K562 (cell line): ENCODE results near the gene FANCC. TPM values are rescaled to one million over a fixed set of nuclear protein-coding genes. Genes with fewer than 3 reads are reported as not detected.

Experiments
- ATAC-seq: fragments of 200-7000 bp; cut with Tn5 transposase; 3 replicates; pipeline ENCODE4 v1.9.1; 2020; ENCODE audit warnings: moderate library complexity
- BruUV-seq: library from RNA; stranded (reverse); fragments of 400-500 nt; replicated peaks from 2 replicates; lab custom pipeline; 2021; lab: Mats Ljungman, UMichigan
- CTCF ChIA-PET: fragments of 300-600 bp; formaldehyde crosslinking; extraction: SDS; loops from one replicate; lab custom pipeline; 2021; ENCODE audit warnings: low intra/inter-chr PET ratio; lab: Yijun Ruan, JAX
- POLR2A ChIA-PET: fragments of 300-600, 350-650 bp; sonication (Branson Sonifier 250); formaldehyde crosslinking; extraction: SDS; loops from one replicate; lab custom pipeline; 2021; ENCODE audit warnings: antibody characterized with exemption, inconsistent platforms; lab: Yijun Ruan, JAX
- DNase-seq, 4 experiments: peaks; one replicate each; pipeline versions ENCODE4 v3.0.0 to v3.0.0-alpha.2; 2011 to 2018; ENCODE audit warnings: low spot score in 3 of 4, mixed read lengths in 3 of 4; ENCODE audit errors: extremely low read depth in 1 of 4
- FAIRE-seq: peaks from 2 replicates; lab custom pipeline; 2011; peaks lifted over from hg19 to GRCh38; lab: Jason Lieb, UNC
- H2AFZ ChIP-seq: 2 replicates; pipeline ENCODE4 v1.6.0; 2011; ENCODE audit warnings: low read depth, low read length, control low read depth, inconsistent platforms
- H3K27ac ChIP-seq: fragments of 200-600 bp; 3 replicates; pipeline ENCODE4 v1.8.0; 2011; ENCODE audit warnings: low read depth, mild to moderate bottlenecking, control low read depth, inconsistent platforms, low read length, moderate library complexity, mixed read lengths; ENCODE audit errors: extremely low read depth
- H3K27me3 ChIP-seq, 2 experiments: fragments of 300-600 bp in 1 of 2; 2 replicates in 1 of 2; 3 replicates in 1 of 2; pipeline versions ENCODE4 v1.6.0 to v1.8.0; 2011; ENCODE audit warnings: inconsistent platforms in 2 of 2, low read length in 2 of 2, mild to moderate bottlenecking in 1 of 2, mixed read lengths in 1 of 2, moderate library complexity in 1 of 2; ENCODE audit not compliant: control insufficient read depth in 2 of 2, insufficient read depth in 2 of 2
- H3K36me3 ChIP-seq: fragments of 300-600 bp; 3 replicates; pipeline ENCODE4 v1.8.0; 2011; ENCODE audit warnings: mild to moderate bottlenecking, low read length, inconsistent platforms; ENCODE audit not compliant: control insufficient read depth, insufficient read depth
- H3K4me1 ChIP-seq, 2 experiments: fragments of 200-600 bp in 1 of 2; replicated peaks in 1 of 2; 2 replicates in 1 of 2; 3 replicates in 1 of 2; pipeline versions ENCODE4 v1.5.1 to v1.8.0; 2011; ENCODE audit warnings: inconsistent platforms in 2 of 2, low read length in 2 of 2, mild to moderate bottlenecking in 1 of 2, mixed read lengths in 1 of 2, moderate library complexity in 1 of 2; ENCODE audit not compliant: control insufficient read depth in 2 of 2, insufficient read depth in 2 of 2
- H3K4me2 ChIP-seq: 2 replicates; pipeline ENCODE4 v1.6.1; 2011; ENCODE audit warnings: low read length, control low read depth, inconsistent platforms, mixed read lengths; ENCODE audit not compliant: insufficient read depth
- H3K4me3 ChIP-seq: fragments of 200-600 bp; sonication (generic), shearing (Covaris generic); 2 replicates; pipeline ENCODE4 v1.5.1; 2016; ENCODE audit warnings: control low read depth, inconsistent platforms
- H3K79me2 ChIP-seq: fragments of 200-600 bp; 3 replicates; pipeline ENCODE4 v1.8.0; 2011; ENCODE audit warnings: low read length, inconsistent platforms; ENCODE audit not compliant: control insufficient read depth, insufficient read depth
- H3K9ac ChIP-seq, 2 experiments: 2 replicates each; pipeline versions ENCODE4 v1.6.0 to v1.6.1; 2011; ENCODE audit warnings: low read depth in 2 of 2, low read length in 2 of 2, control low read depth in 1 of 2, inconsistent platforms in 1 of 2, mild to moderate bottlenecking in 1 of 2, mixed read lengths in 1 of 2; ENCODE audit not compliant: insufficient read depth in 1 of 2
- H3K9me1 ChIP-seq: one replicate; pipeline ENCODE4 v1.6.0; 2011; ENCODE audit warnings: inconsistent platforms, mild to moderate bottlenecking, low read length, moderate library complexity; ENCODE audit not compliant: control insufficient read depth, insufficient read depth
- H3K9me3 ChIP-seq: replicated peaks from 2 replicates; pipeline ENCODE4 v1.5.1; 2011; ENCODE audit warnings: low read depth, low read length, inconsistent platforms; ENCODE audit not compliant: control insufficient read depth, insufficient read depth
- H4K20me1 ChIP-seq: replicated peaks from 2 replicates; pipeline ENCODE4 v1.6.1; 2011; ENCODE audit warnings: low read length, inconsistent platforms, mixed read lengths; ENCODE audit not compliant: control insufficient read depth, insufficient read depth
- ADNP ChIP-seq: fragments of 200-800 bp; sonication (Bioruptor generic); IDR thresholded peaks from 2 replicates; pipeline ENCODE4 v1.6.1; 2016; ENCODE audit warnings: missing genetic modification characterization, missing compliant biosample characterization
- LARP7 ChIP-seq: fragments of 450-650 bp; IDR thresholded peaks from 2 replicates; pipeline ENCODE4 v1.6.1; 2016
- POLR2A ChIP-seq: fragments of 450-650 bp; conservative IDR thresholded peaks from 2 replicates; pipeline ENCODE4 v1.6.1; 2016
- PRMT5 ChIP-seq: sonication (generic); formaldehyde crosslinking; IDR thresholded peaks from 2 replicates; pipeline ENCODE4 v1.5.0; 2020; ENCODE audit warnings: missing genetic modification reagents
- SIRT6 ChIP-seq: IDR thresholded peaks from one replicate; pipeline ENCODE4 v1.6.1; 2012; ENCODE audit warnings: low read depth, mild to moderate bottlenecking, control low read depth, inconsistent platforms, low read length, moderate library complexity
- ZNF740 ChIP-seq, 3 experiments: fragments of 200-800 bp in 1 of 3; sonication (Bioruptor generic) in 1 of 3; sonication (generic) in 1 of 3; formaldehyde crosslinking in 1 of 3; IDR thresholded peaks; 2 replicates each; pipeline versions ENCODE4 v1.6.1 to v1.8.0; 2016 to 2022; ENCODE audit warnings: mild to moderate bottlenecking in 2 of 3, missing compliant biosample characterization in 2 of 3, missing genetic modification characterization in 2 of 3, missing genetic modification reagents in 1 of 3
- WGBS: fragments of 100-300 bp; shearing (Covaris generic); methylation state at CpG from one replicate; pipeline ENCODE4 v1.1.6; 2016; ENCODE audit warnings: low coverage, mixed read lengths; ENCODE audit not compliant: insufficient coverage; ENCODE audit errors: missing lambda C conversion rate; 5-methylcytosine and 5-hydroxymethylcytosine counted together
- in situ Hi-C: fragments of 300-500 bp; cut with MboI; formaldehyde crosslinking; loops from 4 replicates; pipeline ENCODE4 v1.15.0; 2018; ENCODE audit warnings: inconsistent platforms, mixed read lengths
- intact Hi-C: fragments of 100-400 bp; cut with micrococcal nuclease; formaldehyde crosslinking; loops from 2 replicates; pipeline ENCODE4 v1.14.2; 2022
- polyA plus RNA-seq, 8 experiments: library from polyadenylated mRNA; depleted of rRNA in 4 of 8; stranded (reverse) in 5 of 8; unstranded in 3 of 8; fragments of >200 nt; fragmentation: Nextera tagmentation in 2 of 8; fragmentation: Illumina TruSeq in 1 of 8; extraction: Ambion mirVana in 2 of 8; extraction: Trizol in 1 of 8; gene quantifications; 2 replicates each; pipeline versions ENCODE4 v1.2.1 to v1.2.3, GENCODE V29; 2011 to 2014; ENCODE audit warnings: inconsistent platforms in 1 of 8, missing spikeins in 1 of 8
- total RNA-seq, 7 experiments: library from RNA; depleted of rRNA in 6 of 7; stranded (reverse); fragments of >200 nt in 6 of 7; fragmentation: Illumina TruSeq in 2 of 7; extraction: Trizol in 2 of 7; gene quantifications; 2 replicates each; pipeline versions ENCODE4 v1.2.1 to v1.2.3, GENCODE V29; 2011 to 2021; ENCODE audit warnings: low replicate concordance in 1 of 7
- TF ChIP-seq, protein P1 (sequence below): fragments of 450-650 bp; IDR thresholded peaks from 2 replicates; pipeline ENCODE4 v1.7.0; 2016; ENCODE audit warnings: borderline replicate concordance
- TF ChIP-seq, protein P2 (sequence below): fragments of 250-450 bp; sonication (Bioruptor Pico); IDR thresholded peaks from 2 replicates; pipeline ENCODE4 v1.8.0; 2022; ENCODE audit warnings: moderate library complexity, mild to moderate bottlenecking, inconsistent platforms

The FANCC gene
- total and polyA plus RNA-seq, 9 of the 15 experiments (the other 6 are each of a cell fraction or from before 2014, with no cell fraction given) = 4.6 to 18.4 (median 14.2) TPM

- TF ChIP-seq, protein P1, sequence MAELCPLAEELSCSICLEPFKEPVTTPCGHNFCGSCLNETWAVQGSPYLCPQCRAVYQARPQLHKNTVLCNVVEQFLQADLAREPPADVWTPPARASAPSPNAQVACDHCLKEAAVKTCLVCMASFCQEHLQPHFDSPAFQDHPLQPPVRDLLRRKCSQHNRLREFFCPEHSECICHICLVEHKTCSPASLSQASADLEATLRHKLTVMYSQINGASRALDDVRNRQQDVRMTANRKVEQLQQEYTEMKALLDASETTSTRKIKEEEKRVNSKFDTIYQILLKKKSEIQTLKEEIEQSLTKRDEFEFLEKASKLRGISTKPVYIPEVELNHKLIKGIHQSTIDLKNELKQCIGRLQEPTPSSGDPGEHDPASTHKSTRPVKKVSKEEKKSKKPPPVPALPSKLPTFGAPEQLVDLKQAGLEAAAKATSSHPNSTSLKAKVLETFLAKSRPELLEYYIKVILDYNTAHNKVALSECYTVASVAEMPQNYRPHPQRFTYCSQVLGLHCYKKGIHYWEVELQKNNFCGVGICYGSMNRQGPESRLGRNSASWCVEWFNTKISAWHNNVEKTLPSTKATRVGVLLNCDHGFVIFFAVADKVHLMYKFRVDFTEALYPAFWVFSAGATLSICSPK = no peak
- TF ChIP-seq PRMT5 (no peak), ZNF740 (CRISPR knock-in tag; IDR thresholded peaks at IDR 0.05) (no peak), ZNF740 (tag; IDR thresholded peaks at IDR 0.05) (no peak)
- TF ChIP-seq, protein P2, sequence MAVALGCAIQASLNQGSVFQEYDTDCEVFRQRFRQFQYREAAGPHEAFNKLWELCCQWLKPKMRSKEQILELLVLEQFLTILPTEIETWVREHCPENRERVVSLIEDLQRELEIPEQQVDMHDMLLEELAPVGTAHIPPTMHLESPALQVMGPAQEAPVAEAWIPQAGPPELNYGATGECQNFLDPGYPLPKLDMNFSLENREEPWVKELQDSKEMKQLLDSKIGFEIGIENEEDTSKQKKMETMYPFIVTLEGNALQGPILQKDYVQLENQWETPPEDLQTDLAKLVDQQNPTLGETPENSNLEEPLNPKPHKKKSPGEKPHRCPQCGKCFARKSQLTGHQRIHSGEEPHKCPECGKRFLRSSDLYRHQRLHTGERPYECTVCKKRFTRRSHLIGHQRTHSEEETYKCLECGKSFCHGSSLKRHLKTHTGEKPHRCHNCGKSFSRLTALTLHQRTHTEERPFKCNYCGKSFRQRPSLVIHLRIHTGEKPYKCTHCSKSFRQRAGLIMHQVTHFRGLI (CRISPR knock-in tag) = no peak
Measured at GRCh38 chr9:95137587-95138145, 179.8 kb downstream of the FANCC start (continued).

GRCh38 chr9:95135756-95136155 lies 181.8 kb downstream of the FANCC start:
- H3K4me1 ChIP-seq = no peaks in the 10 kb centered on the region
- 86% methylated on average over 10 of the region's 10 CpGs for WGBS
- intact Hi-C loops (no loop called here), in situ Hi-C loops (no loop called here)
- no peaks in the 10 kb centered on the region for H3K9me3 ChIP-seq
- no peak overlapping the region for H3K4me2 ChIP-seq
- no peak overlapping the region for H3K4me3 ChIP-seq
- DNase-seq (no peak), ATAC-seq (no peak), FAIRE-seq (no peak)
- no peak overlapping the region for H3K9ac ChIP-seq
- ChIA-PET POLR2A (no interaction called here), CTCF (no interaction called here)
- H3K79me2 ChIP-seq = no peaks in the 10 kb centered on the region
- no peaks in the 10 kb centered on the region for H4K20me1 ChIP-seq
- H2AFZ ChIP-seq = no peak overlapping the region
- H3K27ac ChIP-seq = no peak overlapping the region
- no peaks in the 10 kb centered on the region for H3K27me3 ChIP-seq
- BruUV-seq = no TSS peak
- no peaks in the 10 kb centered on the region for H3K36me3 ChIP-seq
- no peaks in the 10 kb centered on the region for H3K9me1 ChIP-seq
- TF ChIP-seq SIRT6 = no peak
- TF ChIP-seq LARP7 = no peak
- no peak for TF ChIP-seq POLR2A
- peak; percentile 56; the same call in 1 of the 2 replicates for TF ChIP-seq ADNP (tag)
